Colonic mucosa (tissue), 4 donors: ENCODE data around the gene ELANE. TPM values are rescaled to one million over a fixed set of nuclear protein-coding genes. Genes with fewer than 3 reads are reported as not detected.
A peak's percentile ranks its signal among the peaks of the same experiment; 100 is the strongest.
"Not testable (repeated sequence)": the region's sequence is repeated elsewhere in the genome, so short reads cannot be mapped to it uniquely, and the experiment has no call there.

ENCODE experiments used
- DNase-seq: peaks from one replicate; pipeline ENCODE4 v3.0.0-alpha.2; 2020
- H3K27ac ChIP-seq: fragments of 200-600 bp; one replicate; pipeline ENCODE4 v1.8.0; 2021
- H3K27me3 ChIP-seq: fragments of 200-600 bp; one replicate; pipeline ENCODE4 v1.8.0; 2021
- H3K36me3 ChIP-seq: fragments of 200-600 bp; one replicate; pipeline ENCODE4 v1.8.0; 2021
- H3K4me1 ChIP-seq: fragments of 200-600 bp; one replicate; pipeline ENCODE4 v1.8.0; 2021; ENCODE audit warnings: mild to moderate bottlenecking
- H3K4me3 ChIP-seq: fragments of 200-600 bp; one replicate; pipeline ENCODE4 v1.8.0; 2021
- H3K9ac ChIP-seq, 2 donors: one replicate each; pipeline ENCODE4 v1.7.0; 2013; ENCODE audit warnings: control low read depth in 2 of 2, low read depth in 2 of 2, low read length in 2 of 2
- H3K9me3 ChIP-seq: fragments of 200-600 bp; one replicate; pipeline ENCODE4 v1.8.0; 2021
- intact Hi-C: fragments of 100-400 bp; cut with DNase I; formaldehyde crosslinking; loops from one replicate; pipeline ENCODE4 v1.14.1; 2022
- total RNA-seq, 2 donors: library from RNA; stranded (reverse); fragmentation: NEBNext Ultra II Directional in 1 of 2; extraction: Animal tissue kit (Norgen Biotek cat#: 25700) in 1 of 2; gene quantifications; one replicate each; pipeline ENCODE4 v1.2.1, GENCODE V29; 2021
- TF ChIP-seq, protein P1 (sequence below): fragments of 200-600 bp; IDR thresholded peaks from one replicate; pipeline ENCODE4 v1.8.0; 2022; ENCODE audit warnings: antibody characterized with exemption, mild to moderate bottlenecking
- donor health status: healthy.
- donor health status: DM: no; HTN: no; CAD: no.
- donor health status: DM: no; HTN: no; CAD: no.

The ELANE gene
- total RNA-seq, 2 donors from 2014 or later: not detected

DNA sequence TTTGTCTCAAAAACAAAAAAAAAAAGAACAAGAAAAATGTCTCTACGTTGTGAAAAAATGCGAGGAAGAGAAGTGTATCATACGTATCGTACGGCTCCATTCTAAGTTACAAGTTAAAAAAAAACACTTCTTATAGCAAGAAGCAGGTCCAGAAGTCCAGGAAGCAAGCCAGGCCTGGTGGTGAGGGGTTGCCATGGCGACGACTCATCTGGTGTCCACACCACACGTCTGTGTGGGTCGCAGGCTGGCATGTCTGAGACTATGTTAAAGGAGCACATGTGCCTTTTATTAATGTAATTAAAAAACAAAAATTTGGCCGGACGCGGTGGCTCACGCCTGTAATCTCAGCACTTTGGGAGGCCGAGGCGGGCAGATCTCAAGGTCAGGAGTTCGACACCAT lies 35.0 kb downstream of the ELANE start:
- Histone ChIP-seq H3K27me3 (no peaks in the 10 kb centered on the region), H3K4me1 (peaks cover 5% of the 10 kb centered on the region), H3K4me3 (no peak overlapping the region), H3K9me3 (no peaks in the 10 kb centered on the region), H3K36me3 (peaks cover 5% of the 10 kb centered on the region), H3K9ac (no peak overlapping the region), H3K27ac (no peak overlapping the region)
- DNase-seq: no peak
- intact Hi-C loops: no loop called here
- TF ChIP-seq, protein P1, sequence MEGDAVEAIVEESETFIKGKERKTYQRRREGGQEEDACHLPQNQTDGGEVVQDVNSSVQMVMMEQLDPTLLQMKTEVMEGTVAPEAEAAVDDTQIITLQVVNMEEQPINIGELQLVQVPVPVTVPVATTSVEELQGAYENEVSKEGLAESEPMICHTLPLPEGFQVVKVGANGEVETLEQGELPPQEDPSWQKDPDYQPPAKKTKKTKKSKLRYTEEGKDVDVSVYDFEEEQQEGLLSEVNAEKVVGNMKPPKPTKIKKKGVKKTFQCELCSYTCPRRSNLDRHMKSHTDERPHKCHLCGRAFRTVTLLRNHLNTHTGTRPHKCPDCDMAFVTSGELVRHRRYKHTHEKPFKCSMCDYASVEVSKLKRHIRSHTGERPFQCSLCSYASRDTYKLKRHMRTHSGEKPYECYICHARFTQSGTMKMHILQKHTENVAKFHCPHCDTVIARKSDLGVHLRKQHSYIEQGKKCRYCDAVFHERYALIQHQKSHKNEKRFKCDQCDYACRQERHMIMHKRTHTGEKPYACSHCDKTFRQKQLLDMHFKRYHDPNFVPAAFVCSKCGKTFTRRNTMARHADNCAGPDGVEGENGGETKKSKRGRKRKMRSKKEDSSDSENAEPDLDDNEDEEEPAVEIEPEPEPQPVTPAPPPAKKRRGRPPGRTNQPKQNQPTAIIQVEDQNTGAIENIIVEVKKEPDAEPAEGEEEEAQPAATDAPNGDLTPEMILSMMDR: no peak

DNA sequence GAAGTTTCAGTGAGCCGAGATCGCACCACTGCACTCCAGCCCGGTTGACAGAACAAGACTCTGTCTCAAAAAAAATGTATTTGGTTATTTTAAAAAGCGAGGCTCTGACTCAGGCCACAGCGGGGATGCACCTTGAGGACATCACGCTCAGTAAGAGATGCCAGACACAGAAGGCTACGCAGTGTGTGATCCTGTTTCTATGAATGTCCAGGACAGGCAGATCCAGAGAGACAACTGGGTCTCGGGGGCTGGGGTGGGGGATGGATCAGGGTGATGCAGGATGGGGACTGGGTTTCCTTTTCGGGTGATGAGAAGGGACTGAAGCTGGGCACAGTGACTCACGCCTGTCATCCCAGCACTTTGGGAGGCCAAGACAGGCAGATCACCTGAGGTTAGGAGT lies 35.5 kb downstream of the ELANE start:
- no peak overlapping the region for H3K4me3 ChIP-seq
- H3K4me1 ChIP-seq: peaks cover 5% of the 10 kb centered on the region
- H3K27ac ChIP-seq: no peak overlapping the region
- intact Hi-C loops: no loop called here
- peaks cover 4% of the 10 kb centered on the region for H3K36me3 ChIP-seq
- H3K27me3 ChIP-seq: no peaks in the 10 kb centered on the region
- no peaks in the 10 kb centered on the region for H3K9me3 ChIP-seq
- TF ChIP-seq, protein P1: no peak
- no peak for DNase-seq
- H3K9ac ChIP-seq: no peak overlapping the region

- H3K36me3 ChIP-seq: peaks cover 4% of the 10 kb centered on the region
- intact Hi-C loops: no loop called here
- no peak for DNase-seq
These were observed 36.7 kb downstream of the ELANE start for GRCh38 chr19:888581-889385.

GRCh38 chr19:889662-890295 lies 37.7 kb downstream of the ELANE start:
- peaks cover 4% of the 10 kb centered on the region for H3K36me3 ChIP-seq
- H3K9ac ChIP-seq: no peak overlapping the region
- H3K27me3 ChIP-seq: no peaks in the 10 kb centered on the region
- no peak overlapping the region for H3K27ac ChIP-seq
- H3K4me1 ChIP-seq: peaks cover 5% of the 10 kb centered on the region
- intact Hi-C loops: no loop called here
- H3K4me3 ChIP-seq: no peak overlapping the region
- H3K9me3 ChIP-seq: no peaks in the 10 kb centered on the region
- TF ChIP-seq, protein P1: no peak
- DNase-seq: no peak

More at GRCh38 chr19:888581-889385, 36.7 kb downstream of the ELANE start:
- Histone ChIP-seq H3K9me3 (no peaks in the 10 kb centered on the region), H3K9ac (no peak overlapping the region), H3K4me3 (no peak overlapping the region), H3K27me3 (no peaks in the 10 kb centered on the region), H3K27ac (no peak overlapping the region), H3K4me1 (peaks cover 5% of the 10 kb centered on the region)
- TF ChIP-seq, protein P1: no peak

GRCh38 chr19:890831-891230 lies 38.7 kb downstream of the ELANE start:
- TF ChIP-seq, protein P1: no peak
- no peak for DNase-seq
- H3K9me3 ChIP-seq: no peaks in the 10 kb centered on the region
- peaks cover 4% of the 10 kb centered on the region for H3K36me3 ChIP-seq
- peaks cover 5% of the 10 kb centered on the region for H3K4me1 ChIP-seq
- no peaks in the 10 kb centered on the region for H3K27me3 ChIP-seq
- no peak overlapping the region for H3K27ac ChIP-seq
- intact Hi-C loops: no loop called here
- no peak overlapping the region for H3K9ac ChIP-seq
- H3K4me3 ChIP-seq: no peak overlapping the region

- H3K27me3 ChIP-seq, intact Hi-C loops, H3K9me3 ChIP-seq, H3K4me1 ChIP-seq, H3K36me3 ChIP-seq: not testable (repeated sequence)
- DNase-seq: peak; percentile 78
- Histone ChIP-seq H3K4me3 (peak overlapping the region; percentile 82), H3K27ac (peak overlapping the region; percentile 91), H3K9ac (peak overlapping the region; percentile 70 to 88)
These were observed 39.5 kb downstream of the ELANE start for GRCh38 chr19:891421-892200.
